GM21526 (cell line): Measurements from ENCODE around the gene KDM1B.

Experiments used
- ATAC-seq: cut with Tn5 transposase; IDR thresholded peaks from one replicate; pipeline ENCODE4 v1.9.1; 2021; ENCODE audit warnings: moderate library complexity; ENCODE audit not compliant: unreplicated experiment, low FRiP score

The KDM1B gene

DNA sequence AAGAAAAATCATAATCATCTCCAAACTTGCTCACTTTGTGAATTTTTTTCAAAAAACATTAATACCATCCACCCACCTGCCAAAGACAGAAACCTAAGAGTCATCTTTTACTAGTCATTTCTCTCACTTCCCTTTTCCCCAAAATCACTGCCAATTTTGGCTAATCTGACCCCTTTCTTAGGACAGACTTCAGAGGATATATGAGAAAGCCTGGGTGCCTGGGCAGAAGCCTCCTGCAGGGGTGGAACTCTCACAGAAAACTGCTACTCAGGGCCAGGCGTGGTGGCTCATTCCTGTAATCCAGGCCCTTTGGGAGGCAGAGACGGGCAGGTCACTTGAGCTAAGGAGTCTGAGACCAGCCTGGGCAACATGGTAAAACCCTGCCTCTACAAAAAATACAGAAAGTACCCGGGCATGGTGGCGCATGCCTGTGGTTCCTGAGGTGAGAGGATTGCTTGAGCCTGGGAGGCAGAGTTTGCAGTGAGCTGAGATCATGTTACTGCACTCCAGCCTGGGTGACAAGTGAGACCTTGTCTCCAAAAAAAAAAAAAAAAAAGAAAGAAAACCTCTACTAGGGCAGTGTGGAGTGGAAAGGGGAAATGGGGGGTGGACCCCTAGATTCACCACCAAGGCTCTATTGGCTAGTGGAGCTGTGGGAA is 105.4 kb downstream of the KDM1B start:
- ATAC-seq = peak; percentile 45

DNA sequence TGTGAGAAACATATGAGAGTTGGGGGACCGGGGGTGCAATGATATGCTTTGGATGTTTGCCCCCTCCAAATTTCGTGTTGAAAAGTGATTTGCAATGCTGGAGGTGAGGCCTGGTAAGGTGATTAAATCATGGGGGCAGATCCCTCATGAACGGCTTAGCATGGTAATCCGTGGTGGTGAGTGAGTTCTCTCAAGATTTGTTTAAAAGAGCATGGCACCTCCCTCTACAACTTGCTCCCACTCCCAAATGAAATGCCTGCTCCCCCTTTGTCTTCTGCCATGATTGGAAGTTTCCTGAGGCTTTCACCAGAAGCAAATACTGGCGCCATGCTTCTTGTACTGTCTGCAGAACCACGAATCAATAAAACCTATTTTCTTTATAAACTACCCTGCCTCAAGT is 106.7 kb downstream of the KDM1B start:
- no peak for ATAC-seq

DNA sequence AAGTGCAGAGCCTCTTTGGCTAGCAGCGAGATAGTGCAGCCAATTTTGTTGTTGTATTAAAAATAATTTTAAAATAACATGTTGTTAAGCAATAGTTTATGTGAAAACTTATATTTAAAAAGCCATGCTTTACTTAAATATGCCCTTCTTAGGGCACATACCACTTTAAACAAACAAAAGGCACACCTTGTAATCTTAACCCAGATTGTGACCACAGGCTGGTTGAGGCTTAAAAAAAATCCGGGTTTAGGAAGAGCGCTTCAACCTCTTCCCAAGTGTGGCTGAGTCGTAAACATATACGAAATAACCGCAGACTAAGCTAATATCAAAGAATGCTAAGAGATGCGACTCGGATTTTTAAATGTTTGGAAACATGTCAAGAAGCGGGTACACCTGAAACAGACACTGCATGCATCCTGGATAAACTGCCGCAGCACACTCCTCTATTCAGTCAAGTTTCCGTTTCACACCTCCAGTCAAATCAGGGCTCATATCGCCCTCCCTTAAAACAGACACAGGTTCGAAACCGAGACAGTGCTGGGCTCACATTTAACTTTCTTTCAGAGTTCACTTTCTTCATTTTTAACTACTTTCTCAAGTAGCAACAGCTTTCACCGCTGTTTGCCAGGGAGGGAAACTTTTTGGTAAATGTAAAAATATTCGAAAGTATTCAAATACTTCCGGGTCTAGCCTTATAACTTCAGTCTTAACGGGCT is 107.6 kb downstream of the KDM1B start:
- ATAC-seq = peak; percentile 58

DNA sequence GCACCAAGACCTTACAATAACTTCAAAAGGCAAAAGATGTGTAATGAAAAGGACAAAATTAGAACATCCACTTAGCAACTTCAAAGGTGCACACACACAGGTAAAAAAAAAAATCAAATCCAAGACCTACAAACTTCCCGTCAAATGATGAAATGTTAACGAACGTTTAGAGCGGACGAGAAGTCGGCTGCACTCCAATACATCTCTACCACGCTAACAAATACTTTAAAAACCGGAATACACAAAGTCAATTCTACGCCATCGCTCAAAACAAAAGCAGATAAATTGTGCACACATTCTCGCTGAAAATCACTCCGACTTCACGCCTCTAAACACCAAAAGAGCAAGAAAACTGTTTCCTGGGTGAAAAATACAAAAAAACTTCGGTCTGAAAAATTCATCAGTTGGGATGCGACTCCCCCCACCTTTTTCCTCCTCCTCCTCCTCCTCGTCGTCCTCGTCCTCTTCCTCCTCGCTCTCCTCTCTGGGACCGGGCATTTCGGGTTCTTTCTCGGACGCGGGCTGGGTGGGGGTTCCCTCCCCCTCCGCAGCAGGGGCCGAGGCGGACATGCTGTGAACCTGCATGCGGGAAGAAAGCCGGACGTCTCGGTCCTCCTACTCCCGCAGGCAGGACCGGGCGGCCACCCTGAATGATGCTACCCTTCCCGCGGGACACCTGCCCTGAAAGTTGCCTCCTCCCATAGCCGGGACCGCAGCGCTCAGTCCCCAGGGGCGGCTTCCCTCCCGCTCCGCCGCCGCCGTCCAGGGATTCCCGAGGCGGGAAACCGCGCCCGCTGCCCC is 108.4 kb downstream of the KDM1B start:
- peak; percentile 0 for ATAC-seq

DNA sequence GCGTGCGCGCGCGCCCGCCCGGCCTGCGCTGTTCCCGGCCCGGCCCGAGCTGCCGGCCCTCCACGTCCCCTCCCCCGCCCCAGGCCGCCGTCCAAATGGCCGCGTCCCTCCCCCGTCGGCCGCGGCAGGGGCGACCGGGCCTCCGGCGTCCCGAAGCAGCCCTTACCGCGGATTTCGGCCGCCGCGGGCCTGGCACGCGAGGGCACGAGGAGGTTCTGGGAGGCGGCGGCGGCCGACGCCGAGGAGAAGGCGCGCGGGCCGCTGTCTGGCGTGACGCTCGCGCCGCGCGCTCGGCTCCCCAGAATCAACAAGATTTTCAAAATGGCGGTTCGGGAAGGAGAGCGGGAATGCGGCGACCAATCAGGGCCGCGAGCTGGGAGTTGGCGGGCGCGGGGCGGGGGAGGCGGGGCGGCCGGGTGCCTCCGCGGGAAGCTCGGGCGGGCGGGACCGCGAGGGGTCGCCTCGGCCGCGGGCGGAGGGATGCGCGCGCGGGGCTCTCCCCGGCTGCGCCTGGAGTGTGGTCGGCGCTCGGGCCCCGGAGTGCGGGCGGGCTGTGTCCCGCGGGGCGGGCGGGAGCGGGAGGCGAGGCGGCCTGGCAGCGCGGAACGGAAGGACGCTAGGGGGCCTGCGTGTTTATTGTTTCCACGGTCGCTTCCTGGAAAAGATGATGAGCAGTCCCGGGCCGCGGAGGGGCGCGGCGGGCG is 109.1 kb downstream of the KDM1B start, which contains the start of gene DEK:
Gene DEK, minus strand, starts transcription at position 312 of the 704 bp plus-strand sequence. CDS start 543 bp downstream, outside the sequence.
- peak; percentile 32 for ATAC-seq

DNA sequence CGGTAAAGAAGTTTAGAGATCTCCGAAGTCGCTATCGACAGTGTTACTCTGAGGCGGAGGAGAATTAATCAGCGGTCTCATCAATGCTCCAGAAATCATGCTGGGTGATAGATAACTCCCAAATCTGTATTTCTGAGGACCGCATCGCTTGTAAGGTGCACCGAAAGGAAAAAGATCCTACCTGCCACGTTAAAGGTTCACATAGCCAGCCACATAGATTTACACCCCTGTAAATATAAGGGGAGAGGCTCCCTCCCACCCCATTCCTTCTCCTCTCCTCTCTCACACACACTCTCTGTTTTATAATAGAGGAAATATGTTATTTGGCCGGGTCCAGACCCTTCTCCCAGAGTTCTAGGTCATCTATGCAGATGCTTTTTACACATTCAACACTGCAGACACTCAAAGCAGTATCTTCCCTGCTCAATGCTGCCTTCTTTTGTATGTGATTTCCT is 109.7 kb downstream of the KDM1B start:
- ATAC-seq = no peak

DNA sequence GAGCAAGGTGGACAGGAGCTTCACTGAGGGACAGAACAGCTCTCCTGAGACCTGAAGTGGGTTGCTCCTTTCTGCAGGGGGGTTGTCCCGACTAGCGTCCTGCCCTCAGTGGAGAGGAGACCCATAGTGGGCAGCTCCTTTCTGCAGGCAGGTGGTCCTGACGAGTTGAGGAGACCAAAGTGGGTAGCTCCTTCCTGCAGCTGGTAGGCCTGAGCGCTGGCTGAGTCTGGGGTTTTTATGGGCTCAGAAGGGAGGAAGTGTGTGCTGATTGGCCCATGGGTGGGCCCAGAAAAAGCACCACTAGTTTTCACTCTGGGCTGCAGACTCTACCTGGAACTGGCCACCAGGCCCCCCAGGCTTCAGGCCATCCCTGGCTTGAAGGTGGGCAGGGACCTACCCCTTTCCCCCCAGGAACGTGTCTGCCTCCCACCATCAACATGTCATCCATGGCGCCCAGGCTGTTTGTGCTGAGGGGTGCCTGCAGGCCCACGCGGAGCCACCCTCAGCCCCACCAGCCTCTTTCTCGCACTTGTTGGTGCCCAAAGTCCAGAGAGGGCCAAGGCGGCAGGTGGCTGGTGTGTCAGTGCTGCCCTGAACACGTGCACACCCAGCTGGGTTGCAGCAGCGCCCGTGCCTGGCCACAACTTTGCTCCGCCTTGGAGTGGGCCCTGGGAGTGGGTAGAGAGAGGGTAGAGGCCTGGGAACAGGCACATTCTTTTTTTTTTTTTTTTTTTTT is 110.7 kb downstream of the KDM1B start:
- no peak for ATAC-seq

DNA sequence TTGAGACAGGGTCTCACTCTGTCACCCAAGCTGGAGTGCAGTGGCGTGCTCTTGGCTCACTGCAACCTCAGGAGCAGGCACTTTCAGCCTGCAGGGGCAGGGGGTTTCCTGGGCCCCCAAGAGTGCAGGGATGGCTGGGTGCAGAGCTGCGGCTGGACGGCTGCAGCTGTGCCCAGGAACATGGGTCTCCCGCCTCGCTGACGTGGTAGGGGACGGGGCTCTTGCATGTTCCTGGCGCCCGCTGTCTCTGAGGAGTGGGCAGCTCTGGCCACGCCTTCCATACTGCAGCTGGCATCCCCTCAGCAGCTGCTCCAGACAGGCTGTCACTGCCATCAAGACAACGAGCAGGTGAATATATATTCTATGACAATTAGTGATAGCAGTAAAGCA is 111.3 kb downstream of the KDM1B start:
- no peak for ATAC-seq

DNA sequence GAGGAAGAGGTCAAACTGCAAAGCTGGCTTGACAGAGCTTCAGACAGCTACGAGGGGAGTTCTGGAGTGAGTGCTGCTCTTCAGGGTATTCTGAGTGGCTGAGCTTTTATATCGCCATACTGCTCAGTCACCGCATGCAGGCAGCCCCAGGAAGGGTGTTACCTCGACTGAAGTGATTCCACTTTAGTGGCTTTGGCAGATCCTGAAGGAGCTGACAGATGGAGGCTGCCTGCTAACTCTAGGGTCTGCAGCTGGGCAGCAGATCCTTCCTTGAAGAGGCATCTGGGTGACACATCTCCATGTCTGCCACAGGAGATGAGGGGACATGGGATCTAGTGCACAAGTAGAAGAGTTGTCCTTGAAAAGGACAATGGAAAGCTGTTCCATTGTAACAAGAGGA is 112.8 kb downstream of the KDM1B start:
- no peak for ATAC-seq

DNA sequence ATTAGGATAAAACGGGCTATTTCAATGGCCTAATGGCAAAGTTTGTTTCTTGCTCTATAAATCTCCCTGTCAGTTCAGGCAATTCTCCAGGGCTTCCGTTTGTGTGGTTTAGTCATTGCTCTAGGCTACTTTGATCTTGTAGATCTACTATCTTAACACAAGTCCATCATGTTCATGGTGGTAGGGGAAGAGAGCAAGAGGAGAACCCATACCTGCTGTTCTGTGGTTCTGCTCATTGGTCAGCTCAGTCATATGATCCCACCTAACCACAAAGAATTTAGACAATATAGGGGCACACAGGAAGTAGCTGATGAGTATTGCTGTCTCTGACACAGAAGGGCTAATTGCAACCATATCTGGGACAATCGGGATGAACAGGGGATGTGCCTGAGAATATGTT is 114.0 kb downstream of the KDM1B start:
- ATAC-seq = no peak

DNA sequence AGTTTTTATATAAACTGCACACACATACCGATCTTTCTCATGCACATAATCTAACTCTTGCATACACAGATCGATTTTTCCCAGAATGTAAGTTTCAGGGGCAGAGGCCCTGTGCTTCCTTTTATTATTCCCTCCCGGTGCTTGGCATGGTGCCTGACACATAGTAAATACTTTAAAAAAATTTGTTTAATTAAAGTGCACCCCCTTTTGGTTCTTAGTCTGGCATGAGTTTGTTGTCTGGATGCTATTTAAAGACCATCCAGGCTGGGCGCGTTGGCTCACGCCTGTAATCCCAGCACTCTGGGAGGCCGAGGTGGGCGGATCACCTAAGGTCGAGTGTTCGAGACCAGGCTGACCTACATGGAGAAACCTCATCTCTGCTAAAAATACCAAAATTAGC is 114.5 kb downstream of the KDM1B start:
- no peak for ATAC-seq

DNA sequence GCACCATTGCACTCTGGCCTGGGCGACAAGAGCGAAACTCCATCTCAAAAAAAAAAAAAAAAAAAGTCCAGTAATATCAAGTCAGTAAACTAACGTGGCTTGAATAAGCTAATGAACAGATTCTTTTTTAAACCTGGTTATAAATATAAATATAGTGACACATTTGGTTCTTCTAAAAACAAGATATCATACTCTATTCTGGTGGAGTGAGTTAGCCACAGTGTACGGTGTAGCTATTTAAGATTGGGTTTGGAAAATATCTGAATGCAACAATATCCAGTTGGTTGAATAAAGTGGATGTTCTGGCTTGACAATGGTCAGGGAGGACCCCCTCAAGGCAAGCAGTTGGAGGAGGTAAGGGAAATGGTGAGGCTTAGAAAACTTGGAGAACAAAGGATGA is 115.0 kb downstream of the KDM1B start:
- ATAC-seq = no peak
